HEK293 (cell line): ENCODE results near the gene NEIL3.

ENCODE experiments used
- CTCF ChIA-PET: fragments of 350-600 bp; formaldehyde crosslinking; extraction: SDS; loops from one replicate; lab custom pipeline; 2021; ENCODE audit warnings: antibody characterized with exemption; lab: Yijun Ruan, JAX
- POLR2A ChIA-PET: fragments of 300-600 bp; formaldehyde crosslinking; extraction: SDS; loops from one replicate; lab custom pipeline; 2020; ENCODE audit warnings: antibody characterized with exemption, inconsistent platforms; lab: Yijun Ruan, JAX
- H3K27ac ChIP-seq: fragments of 200-500 bp; sonication (Bioruptor generic); 2 replicates; pipeline ENCODE4 v1.5.1; 2014; ENCODE audit warnings: low read depth, low read length, control low read depth, inconsistent platforms; ENCODE audit errors: extremely low read depth
- H3K36me3 ChIP-seq, 2 experiments: fragments of 200-500 bp in 1 of 2; sonication (Bioruptor generic) in 1 of 2; 1 replicate in 1 of 2; 2 replicates in 1 of 2; pipeline ENCODE4 v1.5.1; 2014 to 2017; ENCODE audit warnings: inconsistent platforms in 2 of 2, low read length in 2 of 2; ENCODE audit not compliant: control insufficient read depth in 2 of 2, insufficient read depth in 1 of 2
- H3K4me1 ChIP-seq: fragments of 200-500 bp; sonication (Bioruptor generic); 2 replicates; pipeline ENCODE4 v1.5.1; 2014; ENCODE audit warnings: mild to moderate bottlenecking, low read length, inconsistent platforms; ENCODE audit not compliant: control insufficient read depth, insufficient read depth
- H3K4me3 ChIP-seq: 2 replicates; pipeline ENCODE4 v1.5.1; 2011; ENCODE audit warnings: low read depth, mild to moderate bottlenecking, control low read depth, low read length, moderate library complexity
- H3K9me3 ChIP-seq: fragments of 200-500 bp; sonication (Bioruptor generic); 2 replicates; pipeline ENCODE4 v1.5.1; 2014; ENCODE audit warnings: low read depth, low read length, inconsistent platforms; ENCODE audit not compliant: control insufficient read depth, insufficient read depth
- GLIS1 ChIP-seq: fragments of 450-650 bp; formaldehyde crosslinking; IDR thresholded peaks from 2 replicates; pipeline ENCODE4 v1.5.1; 2016; ENCODE audit warnings: missing biosample characterization, missing genetic modification characterization
- OVOL3 ChIP-seq: fragments of 450-650 bp; formaldehyde crosslinking; IDR thresholded peaks from 2 replicates; pipeline ENCODE4 v1.5.1; 2016; ENCODE audit warnings: missing biosample characterization, missing genetic modification characterization
- PRDM2 ChIP-seq: fragments of 450-650 bp; formaldehyde crosslinking; IDR thresholded peaks from 2 replicates; pipeline ENCODE4 v1.5.1; 2016; ENCODE audit warnings: missing biosample characterization, missing genetic modification characterization, borderline replicate concordance
- SP2 ChIP-seq: fragments of 450-650 bp; formaldehyde crosslinking; IDR thresholded peaks from 2 replicates; pipeline ENCODE4 v1.5.1; 2016; ENCODE audit warnings: missing biosample characterization, missing genetic modification characterization
- ZBTB1 ChIP-seq: fragments of 450-650 bp; formaldehyde crosslinking; IDR thresholded peaks from 2 replicates; pipeline ENCODE4 v1.5.1; 2016; ENCODE audit warnings: missing biosample characterization, missing genetic modification characterization
- ZNF157 ChIP-seq: fragments of 450-650 bp; formaldehyde crosslinking; IDR thresholded peaks from 2 replicates; pipeline ENCODE4 v1.5.1; 2016; ENCODE audit warnings: missing biosample characterization, missing genetic modification characterization
- ZNF16 ChIP-seq: fragments of 450-650 bp; formaldehyde crosslinking; IDR thresholded peaks from 2 replicates; pipeline ENCODE4 v1.5.1; 2016; ENCODE audit warnings: low read depth, missing biosample characterization, missing genetic modification characterization
- ZNF335 ChIP-seq: fragments of 450-650 bp; formaldehyde crosslinking; conservative IDR thresholded peaks from 2 replicates; pipeline ENCODE4 v1.5.1; 2016; ENCODE audit warnings: missing biosample characterization, missing genetic modification characterization
- ZNF544 ChIP-seq: fragments of 450-650 bp; formaldehyde crosslinking; IDR thresholded peaks from 2 replicates; pipeline ENCODE4 v1.5.0; 2017; ENCODE audit warnings: missing biosample characterization, missing genetic modification characterization
- ZNF555 ChIP-seq: fragments of 450-650 bp; formaldehyde crosslinking; conservative IDR thresholded peaks from 2 replicates; pipeline ENCODE4 v1.5.1; 2017; ENCODE audit warnings: missing biosample characterization, mild to moderate bottlenecking, missing genetic modification characterization, inconsistent platforms
- ZNF629 ChIP-seq: fragments of 450-650 bp; formaldehyde crosslinking; IDR thresholded peaks from 2 replicates; pipeline ENCODE4 v1.5.1; 2017; ENCODE audit warnings: missing biosample characterization, missing genetic modification characterization
- ZSCAN30 ChIP-seq: fragments of 450-650 bp; IDR thresholded peaks from 2 replicates; pipeline ENCODE4 v1.5.1; 2018; ENCODE audit warnings: missing biosample characterization, mild to moderate bottlenecking, missing genetic modification characterization, moderate library complexity
- TF ChIP-seq, protein P1 (sequence below): fragments of 450-650 bp; formaldehyde crosslinking; optimal IDR thresholded peaks from 2 replicates; pipeline ENCODE3; 2016; ENCODE audit warnings: missing biosample characterization, mild to moderate bottlenecking, missing genetic modification characterization
- TF ChIP-seq, protein P2 (sequence below): fragments of 450-650 bp; formaldehyde crosslinking; IDR thresholded peaks from 2 replicates; pipeline ENCODE4 v1.5.1; 2017; ENCODE audit warnings: missing biosample characterization, missing genetic modification characterization
- TF ChIP-seq, protein P3 (sequence below): fragments of 450-650 bp; formaldehyde crosslinking; IDR thresholded peaks from 2 replicates; pipeline ENCODE4 v1.5.1; 2016; ENCODE audit warnings: missing biosample characterization, missing genetic modification characterization
- TF ChIP-seq, protein P4 (sequence below): fragments of 450-650 bp; formaldehyde crosslinking; IDR thresholded peaks from 2 replicates; pipeline ENCODE4 v1.5.1; 2016; ENCODE audit warnings: missing biosample characterization, missing genetic modification characterization

Gene NEIL3

GRCh38 chr4:177309522-177310371 is at the start of gene NEIL3 (continued):
- TF ChIP-seq, protein P1, sequence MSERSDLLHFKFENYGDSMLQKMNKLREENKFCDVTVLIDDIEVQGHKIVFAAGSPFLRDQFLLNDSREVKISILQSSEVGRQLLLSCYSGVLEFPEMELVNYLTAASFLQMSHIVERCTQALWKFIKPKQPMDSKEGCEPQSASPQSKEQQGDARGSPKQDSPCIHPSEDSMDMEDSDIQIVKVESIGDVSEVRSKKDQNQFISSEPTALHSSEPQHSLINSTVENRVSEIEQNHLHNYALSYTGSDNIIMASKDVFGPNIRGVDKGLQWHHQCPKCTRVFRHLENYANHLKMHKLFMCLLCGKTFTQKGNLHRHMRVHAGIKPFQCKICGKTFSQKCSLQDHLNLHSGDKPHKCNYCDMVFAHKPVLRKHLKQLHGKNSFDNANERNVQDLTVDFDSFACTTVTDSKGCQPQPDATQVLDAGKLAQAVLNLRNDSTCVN: peak; percentile 79
- TF ChIP-seq, protein P2, sequence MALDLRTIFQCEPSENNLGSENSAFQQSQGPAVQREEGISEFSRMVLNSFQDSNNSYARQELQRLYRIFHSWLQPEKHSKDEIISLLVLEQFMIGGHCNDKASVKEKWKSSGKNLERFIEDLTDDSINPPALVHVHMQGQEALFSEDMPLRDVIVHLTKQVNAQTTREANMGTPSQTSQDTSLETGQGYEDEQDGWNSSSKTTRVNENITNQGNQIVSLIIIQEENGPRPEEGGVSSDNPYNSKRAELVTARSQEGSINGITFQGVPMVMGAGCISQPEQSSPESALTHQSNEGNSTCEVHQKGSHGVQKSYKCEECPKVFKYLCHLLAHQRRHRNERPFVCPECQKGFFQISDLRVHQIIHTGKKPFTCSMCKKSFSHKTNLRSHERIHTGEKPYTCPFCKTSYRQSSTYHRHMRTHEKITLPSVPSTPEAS (tag by site-specific recombination): no peak
- TF ChIP-seq SP2 (tag by site-specific recombination) (peak; percentile 40), OVOL3 (0 out of 2 replicates have a peak, but pooled peaks have one; percentile 61), PRDM2 (no peak), ZNF544 (no peak), ZSCAN30 (tag by site-specific recombination) (peak; percentile 46; the same call in 1 of the 2 replicates), GLIS1 (tag by site-specific recombination) (peak; percentile 57), ZNF16 (tag by site-specific recombination) (no peak), ZBTB1 (tag by site-specific recombination) (0 out of 2 replicates have a peak, but pooled peaks have one; percentile 32), ZNF629 (tag by site-specific recombination) (peak; percentile 26; the same call in 1 of the 2 replicates), ZNF335 (tag by site-specific recombination) (peak; percentile 77)
- TF ChIP-seq, protein P3, sequence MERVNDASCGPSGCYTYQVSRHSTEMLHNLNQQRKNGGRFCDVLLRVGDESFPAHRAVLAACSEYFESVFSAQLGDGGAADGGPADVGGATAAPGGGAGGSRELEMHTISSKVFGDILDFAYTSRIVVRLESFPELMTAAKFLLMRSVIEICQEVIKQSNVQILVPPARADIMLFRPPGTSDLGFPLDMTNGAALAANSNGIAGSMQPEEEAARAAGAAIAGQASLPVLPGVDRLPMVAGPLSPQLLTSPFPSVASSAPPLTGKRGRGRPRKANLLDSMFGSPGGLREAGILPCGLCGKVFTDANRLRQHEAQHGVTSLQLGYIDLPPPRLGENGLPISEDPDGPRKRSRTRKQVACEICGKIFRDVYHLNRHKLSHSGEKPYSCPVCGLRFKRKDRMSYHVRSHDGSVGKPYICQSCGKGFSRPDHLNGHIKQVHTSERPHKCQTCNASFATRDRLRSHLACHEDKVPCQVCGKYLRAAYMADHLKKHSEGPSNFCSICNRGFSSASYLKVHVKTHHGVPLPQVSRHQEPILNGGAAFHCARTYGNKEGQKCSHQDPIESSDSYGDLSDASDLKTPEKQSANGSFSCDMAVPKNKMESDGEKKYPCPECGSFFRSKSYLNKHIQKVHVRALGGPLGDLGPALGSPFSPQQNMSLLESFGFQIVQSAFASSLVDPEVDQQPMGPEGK (tag by site-specific recombination): 0 out of 2 replicates have a peak, but pooled peaks have one; percentile 21

DNA sequence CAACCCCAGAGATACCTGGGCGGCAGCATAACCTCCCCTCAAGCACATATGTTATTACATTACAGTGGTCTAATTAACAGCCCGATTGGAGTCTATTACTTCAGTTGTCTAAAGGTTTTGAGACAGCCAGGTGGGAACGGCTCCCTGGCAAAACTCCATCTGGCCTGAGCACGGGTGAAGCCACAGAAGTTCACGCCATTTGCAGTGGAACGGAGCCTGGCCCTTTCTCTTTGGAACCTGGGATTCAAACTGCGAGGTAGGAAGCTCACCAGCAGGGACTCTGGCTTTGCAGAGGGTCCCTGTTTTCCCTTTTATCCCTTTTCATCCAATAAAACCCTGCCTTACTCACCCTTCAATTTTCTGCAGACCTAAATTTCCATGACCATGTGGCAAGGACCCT is 45.9 kb upstream of the NEIL3 start:
- CTCF ChIA-PET: no interaction called here
- POLR2A ChIA-PET: no interaction called here
- Histone ChIP-seq H3K36me3 (no peaks in the 10 kb centered on the region), H3K4me1 (no peaks in the 10 kb centered on the region), H3K4me3 (no peak overlapping the region), H3K9me3 (no peaks in the 10 kb centered on the region), H3K27ac (no peak overlapping the region)
- no peak for TF ChIP-seq ZNF157
- no peak for TF ChIP-seq ZNF555 (tag by site-specific recombination)
- TF ChIP-seq, protein P4, sequence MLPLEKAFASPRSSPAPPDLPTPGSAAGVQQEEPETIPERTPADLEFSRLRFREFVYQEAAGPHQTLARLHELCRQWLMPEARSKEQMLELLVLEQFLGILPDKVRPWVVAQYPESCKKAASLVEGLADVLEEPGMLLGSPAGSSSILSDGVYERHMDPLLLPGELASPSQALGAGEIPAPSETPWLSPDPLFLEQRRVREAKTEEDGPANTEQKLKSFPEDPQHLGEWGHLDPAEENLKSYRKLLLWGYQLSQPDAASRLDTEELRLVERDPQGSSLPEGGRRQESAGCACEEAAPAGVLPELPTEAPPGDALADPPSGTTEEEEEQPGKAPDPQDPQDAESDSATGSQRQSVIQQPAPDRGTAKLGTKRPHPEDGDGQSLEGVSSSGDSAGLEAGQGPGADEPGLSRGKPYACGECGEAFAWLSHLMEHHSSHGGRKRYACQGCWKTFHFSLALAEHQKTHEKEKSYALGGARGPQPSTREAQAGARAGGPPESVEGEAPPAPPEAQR (tag by site-specific recombination): no peak
